Stimulated activated CD8-positive, alpha-beta memory T cell treated with anti-CD3 and anti-CD28 coated beads, Interleukin-7, amount 100 ng/mL, for 1 hour (primary cell): ENCODE measurements around the gene ARL8B.
A peak's percentile ranks its signal among the peaks of the same experiment; 100 is the strongest.

Experiments used
- DNase-seq, 2 donors: peaks; one replicate each; pipeline ENCODE4 v3.0.0-alpha.2; 2020; ENCODE audit warnings: low read depth in 2 of 2

The ARL8B gene

GRCh38 chr3:5187156-5187919 is 65.2 kb downstream of the ARL8B start, which contains the start of gene EDEM1:
EDEM1 (plus strand) TSS chr3:5187707; CDS start chr3:5187806, 99 bp downstream.
- peak; percentile 94 to 96 for DNase-seq

GRCh38 chr3:5187920-5188418 is 65.9 kb downstream of the ARL8B start:
- peak in 1 of 2 donors; percentile 4 for DNase-seq

DNA sequence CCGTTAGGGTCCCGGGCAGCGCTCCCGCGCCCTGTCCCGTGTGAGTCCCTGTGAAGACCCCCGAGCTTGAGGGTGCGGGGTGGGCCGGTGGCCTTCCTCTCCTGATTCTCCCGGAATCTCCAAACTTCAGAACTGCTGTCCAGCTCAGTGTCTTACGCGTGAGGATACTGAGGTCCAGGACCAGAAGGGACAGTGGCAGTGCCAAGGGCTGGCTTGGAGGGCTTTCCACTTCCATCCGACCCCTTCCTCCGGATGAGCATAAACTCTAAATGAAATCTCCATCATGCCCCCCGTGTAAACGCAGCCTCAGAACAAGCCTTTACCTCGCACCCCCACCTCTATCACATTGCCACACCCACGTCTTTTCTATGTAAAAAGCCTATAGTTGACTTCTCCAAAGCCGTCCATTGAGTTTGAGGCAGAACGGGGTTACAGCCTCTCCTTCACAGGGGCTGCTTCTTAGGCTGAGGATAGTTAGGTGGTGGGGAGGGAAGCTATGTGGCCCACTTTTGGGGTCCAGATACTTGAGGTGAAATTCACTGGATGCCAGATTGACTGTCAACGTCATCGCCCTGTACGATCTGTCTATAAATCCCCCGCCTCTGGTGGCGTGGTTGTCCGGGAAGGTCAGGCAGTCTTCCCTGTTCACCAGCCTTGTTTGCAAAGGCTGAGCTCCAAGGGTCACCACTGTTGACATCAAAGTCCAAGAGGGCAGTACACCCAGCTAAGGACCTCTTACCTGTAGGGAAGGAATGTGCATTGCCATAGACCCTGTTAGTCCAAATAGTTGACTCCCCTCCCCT is 66.5 kb downstream of the ARL8B start:
- peak in 1 of 2 donors; percentile 14 for DNase-seq

DNA sequence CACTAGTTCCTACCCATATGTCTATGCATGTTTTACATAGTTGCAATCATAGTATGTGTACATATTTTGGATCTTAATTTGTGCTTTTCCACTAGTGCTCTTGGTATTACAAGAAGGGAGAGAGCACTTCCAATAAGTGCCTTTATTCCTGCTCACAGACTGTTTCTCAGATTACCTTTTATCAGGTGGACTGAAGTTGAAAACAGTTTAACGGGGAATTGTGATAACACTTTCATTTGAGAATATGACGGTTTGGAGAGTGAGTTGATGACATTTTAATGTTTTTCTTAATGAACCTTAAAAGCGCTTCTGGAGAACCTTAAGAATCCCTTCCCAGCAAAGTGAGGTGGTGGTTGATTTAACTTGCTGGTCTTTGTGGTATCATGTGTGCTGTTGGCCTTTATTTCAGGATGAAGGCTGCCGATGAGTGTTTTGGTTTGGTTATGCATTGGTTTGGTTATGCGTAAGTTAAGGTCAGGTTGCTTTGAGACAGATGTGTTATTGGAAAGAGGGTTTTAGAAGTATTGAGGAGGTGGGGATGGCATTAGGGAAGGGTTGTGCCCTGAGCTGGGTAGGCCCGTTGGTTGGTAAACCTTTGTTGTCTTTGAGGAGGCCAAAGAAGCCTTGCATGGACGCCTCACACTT is 68.2 kb downstream of the ARL8B start:
- no peak for DNase-seq

- DNase-seq, result no peak
Measured at GRCh38 chr3:5191555-5192304, 69.6 kb downstream of the ARL8B start.

GRCh38 chr3:5192571-5193365 is 70.7 kb downstream of the ARL8B start:
- DNase-seq, result no peak

DNA sequence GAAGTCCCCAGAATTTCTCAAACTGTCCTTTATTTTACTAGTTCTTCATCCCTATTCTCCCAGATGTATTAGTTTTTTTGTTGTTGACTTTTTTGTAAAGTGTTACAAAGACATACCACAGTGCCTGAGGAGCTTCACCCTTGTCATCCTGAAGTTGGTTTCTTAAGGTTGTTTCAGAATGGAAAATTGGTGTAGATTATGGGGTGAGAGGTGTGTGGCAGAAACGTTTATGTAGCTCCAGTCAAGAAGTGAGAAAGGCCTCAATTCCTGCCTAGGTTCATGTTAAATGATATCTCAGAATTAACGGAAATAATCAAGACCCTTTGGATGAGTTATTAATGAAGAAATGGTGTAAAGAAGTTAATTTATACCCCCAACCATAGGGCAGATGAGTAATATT is 72.2 kb downstream of the ARL8B start:
- DNase-seq, result no peak

GRCh38 chr3:5194801-5195509 is 72.9 kb downstream of the ARL8B start:
- DNase-seq, result peak in 1 of 2 donors; percentile 14

DNA sequence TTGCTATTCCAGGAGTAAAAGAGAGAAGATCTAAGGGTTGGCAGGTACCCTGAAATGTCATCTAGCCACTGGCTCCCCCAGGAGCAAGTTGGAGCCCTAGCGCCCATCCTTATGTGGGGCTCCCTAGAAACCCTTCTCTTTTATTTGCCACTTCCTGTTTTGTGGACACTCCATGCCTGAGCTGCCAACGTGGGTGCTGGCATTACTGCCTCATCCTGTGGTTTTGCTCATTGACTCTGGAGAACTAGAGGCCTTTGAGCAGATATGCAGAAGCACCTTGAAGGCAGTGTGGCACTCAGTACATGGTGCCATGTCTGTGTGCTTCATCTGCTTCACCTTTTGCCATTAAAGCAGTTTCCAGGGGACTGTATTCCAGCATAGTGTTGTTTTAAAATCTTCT is 73.5 kb downstream of the ARL8B start:
- DNase-seq, result no peak

- DNase-seq, result no peak
Measured at GRCh38 chr3:5197022-5197421, 74.9 kb downstream of the ARL8B start.

- DNase-seq, result no peak
Measured at GRCh38 chr3:5197470-5198312, 75.6 kb downstream of the ARL8B start.

- no peak for DNase-seq
Measured at GRCh38 chr3:5198313-5198677, 76.2 kb downstream of the ARL8B start.

- DNase-seq, result no peak
Measured at GRCh38 chr3:5198986-5199731, 77.1 kb downstream of the ARL8B start.

GRCh38 chr3:5201536-5201935 is 79.4 kb downstream of the ARL8B start:
- no peak for DNase-seq

GRCh38 chr3:5202222-5202621 is 80.1 kb downstream of the ARL8B start:
- DNase-seq, result no peak

DNA sequence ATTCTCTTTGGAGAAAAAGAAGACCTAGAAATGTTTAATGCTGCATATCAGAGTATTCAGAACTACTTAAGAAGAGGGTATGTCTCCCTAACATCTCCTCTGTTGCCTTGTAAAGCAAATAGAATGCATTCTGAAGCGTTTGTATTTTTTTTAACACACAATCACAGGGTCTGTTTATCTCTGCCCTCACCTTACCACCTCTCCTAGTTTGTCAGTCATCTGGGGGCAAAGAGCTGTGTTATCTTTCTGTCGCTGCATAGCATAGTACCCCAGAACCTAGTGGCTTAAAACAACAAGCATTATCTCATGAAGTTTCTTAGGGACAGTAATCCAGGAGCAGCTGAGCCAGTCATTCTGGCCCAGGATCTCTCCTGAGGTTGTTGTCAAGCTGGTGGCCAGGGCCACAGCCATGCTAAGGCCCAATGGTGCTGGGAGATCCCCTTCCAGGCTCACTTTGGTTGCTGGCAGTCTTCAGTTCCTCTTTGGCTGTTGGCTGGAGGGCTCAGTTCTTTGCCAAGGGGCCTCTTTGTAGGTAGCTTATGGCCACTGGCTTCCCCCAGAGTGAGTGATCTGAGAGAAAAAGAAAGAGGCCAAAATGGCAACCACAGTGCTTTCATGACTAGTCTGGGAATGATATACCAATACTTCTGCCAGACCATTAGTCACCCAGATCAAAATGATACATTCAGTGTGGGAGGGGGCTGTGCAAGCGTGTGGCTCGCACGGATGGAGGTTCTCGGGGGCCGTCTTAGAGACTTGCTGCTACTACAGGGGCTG is 83.3 kb downstream of the ARL8B start:
- DNase-seq, result no peak

GRCh38 chr3:5210926-5211325 is 88.8 kb downstream of the ARL8B start:
- DNase-seq, result no peak
